HG03066 (cell line): Measurements from ENCODE around the gene SH3YL1.
"Not testable (repeated sequence)": the region's sequence is repeated elsewhere in the genome, so short reads cannot be mapped to it uniquely, and the experiment has no call there.

Experiments used
- ATAC-seq: cut with Tn5 transposase; IDR thresholded peaks from one replicate; pipeline ENCODE4 v1.9.1; 2021; ENCODE audit warnings: low read depth; ENCODE audit not compliant: unreplicated experiment

SH3YL1 gene

GRCh38 chr2:191311-192190 lies 72.3 kb downstream of the SH3YL1 start:
- no peak for ATAC-seq

DNA sequence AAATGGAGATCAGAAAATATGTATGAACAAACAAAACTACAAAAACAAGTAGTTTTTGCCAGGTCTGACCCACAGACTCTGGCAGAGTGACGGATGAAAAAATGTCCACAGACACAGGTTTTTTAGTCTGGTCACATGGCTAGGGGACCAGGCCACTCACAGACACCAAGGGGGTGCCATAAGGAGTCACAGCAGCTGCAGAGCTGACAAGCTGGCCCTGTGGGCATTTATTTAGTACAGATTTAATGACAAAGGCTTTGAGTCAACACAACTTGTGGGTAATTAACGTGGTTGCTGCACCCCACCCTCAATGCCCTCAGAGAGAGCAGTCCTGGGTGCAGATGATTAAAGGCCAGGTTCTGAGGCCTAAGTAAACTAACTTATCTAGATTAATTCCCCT lies 76.0 kb downstream of the SH3YL1 start:
- no peak for ATAC-seq

GRCh38 chr2:185221-185620 lies 78.6 kb downstream of the SH3YL1 start:
- no peak for ATAC-seq

DNA sequence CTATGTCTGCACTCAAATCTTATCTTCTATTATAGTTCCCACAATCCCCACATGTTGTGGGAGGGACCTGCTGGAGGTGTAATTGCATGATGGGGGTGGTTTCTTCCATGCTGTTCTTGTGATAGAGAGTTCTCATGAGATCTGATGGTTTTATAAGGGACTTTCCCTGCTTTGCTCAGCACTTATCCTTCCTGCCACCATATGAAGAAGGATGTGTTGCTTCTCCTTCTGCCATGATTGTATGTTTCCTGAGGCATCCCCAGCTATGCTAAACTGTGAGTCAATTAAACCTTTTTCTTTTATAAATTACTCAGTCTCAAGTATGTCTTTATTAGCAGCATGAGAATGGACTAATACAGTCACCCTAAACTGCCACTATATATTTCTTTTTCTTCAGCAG lies 79.1 kb downstream of the SH3YL1 start:
- ATAC-seq, result no peak

DNA sequence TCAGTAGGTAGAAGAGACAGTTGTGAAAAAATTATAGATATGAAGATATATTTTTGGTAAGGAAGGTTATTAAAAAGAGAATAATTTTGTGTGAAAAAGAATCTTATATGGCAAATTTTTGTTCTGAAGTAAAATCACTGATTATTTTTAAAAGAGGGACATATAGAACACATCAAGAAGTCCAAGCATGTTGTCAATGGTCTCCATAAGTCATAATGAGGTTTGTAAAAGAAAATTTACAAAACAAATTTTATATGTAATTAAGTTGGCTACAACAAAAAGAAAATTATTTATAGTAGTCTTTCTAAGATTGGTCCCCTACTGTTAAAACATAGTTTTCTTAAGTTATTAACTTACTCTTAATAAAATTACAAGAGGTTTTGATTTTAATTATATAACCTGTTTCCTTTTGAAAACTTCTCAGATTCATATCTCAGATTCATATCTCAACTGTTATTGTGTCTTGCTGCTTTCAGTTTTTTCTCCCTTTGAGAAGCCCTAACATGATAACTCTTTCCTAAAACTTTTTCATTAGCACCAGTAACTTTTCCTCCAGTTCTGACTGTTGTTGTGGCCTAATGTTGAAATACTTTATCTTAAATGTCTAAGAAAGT lies 81.2 kb downstream of the SH3YL1 start:
- no peak for ATAC-seq

- ATAC-seq, result no peak
Measured at GRCh38 chr2:180311-180710, 83.5 kb downstream of the SH3YL1 start.

DNA sequence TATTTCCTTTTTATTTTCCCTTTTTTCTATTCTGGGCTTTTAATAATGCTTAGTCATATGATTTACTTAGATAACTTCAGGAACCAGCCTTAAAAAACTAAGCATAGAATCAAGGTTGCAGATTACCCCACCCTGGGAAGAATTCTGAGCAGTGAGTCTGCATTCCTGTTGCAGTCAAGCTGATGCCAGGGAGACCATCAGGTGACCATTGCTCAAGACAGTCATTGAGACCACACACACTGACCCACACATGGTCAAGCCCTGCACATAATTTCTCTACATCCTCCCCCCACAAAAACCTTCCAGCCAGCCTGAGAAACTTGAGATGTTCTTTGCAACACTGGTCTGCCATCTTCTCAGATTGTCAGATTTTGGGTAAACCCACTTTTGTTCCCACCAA lies 83.9 kb downstream of the SH3YL1 start:
- no peak for ATAC-seq

- ATAC-seq, result no peak
Measured at GRCh38 chr2:177733-178132, 86.1 kb downstream of the SH3YL1 start.

DNA sequence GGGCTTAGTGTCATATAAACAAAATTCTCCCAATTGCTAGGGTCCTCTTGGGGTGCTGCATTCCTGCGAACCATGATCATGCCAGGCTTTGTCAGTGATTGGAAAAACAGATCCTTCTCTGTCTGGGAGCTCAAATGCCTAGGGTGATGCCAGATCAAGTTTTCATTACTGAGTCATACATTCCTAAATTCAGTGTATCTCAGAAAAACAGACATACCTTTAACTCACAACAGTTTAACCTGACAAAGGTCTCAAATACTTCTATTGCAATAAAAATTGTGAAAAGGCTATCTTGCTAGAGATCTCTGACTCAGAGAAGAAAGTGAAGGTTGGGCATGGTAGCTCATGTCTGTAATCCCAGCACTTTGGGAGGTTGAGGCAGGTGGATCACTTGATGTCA lies 86.9 kb downstream of the SH3YL1 start:
- ATAC-seq, result no peak

DNA sequence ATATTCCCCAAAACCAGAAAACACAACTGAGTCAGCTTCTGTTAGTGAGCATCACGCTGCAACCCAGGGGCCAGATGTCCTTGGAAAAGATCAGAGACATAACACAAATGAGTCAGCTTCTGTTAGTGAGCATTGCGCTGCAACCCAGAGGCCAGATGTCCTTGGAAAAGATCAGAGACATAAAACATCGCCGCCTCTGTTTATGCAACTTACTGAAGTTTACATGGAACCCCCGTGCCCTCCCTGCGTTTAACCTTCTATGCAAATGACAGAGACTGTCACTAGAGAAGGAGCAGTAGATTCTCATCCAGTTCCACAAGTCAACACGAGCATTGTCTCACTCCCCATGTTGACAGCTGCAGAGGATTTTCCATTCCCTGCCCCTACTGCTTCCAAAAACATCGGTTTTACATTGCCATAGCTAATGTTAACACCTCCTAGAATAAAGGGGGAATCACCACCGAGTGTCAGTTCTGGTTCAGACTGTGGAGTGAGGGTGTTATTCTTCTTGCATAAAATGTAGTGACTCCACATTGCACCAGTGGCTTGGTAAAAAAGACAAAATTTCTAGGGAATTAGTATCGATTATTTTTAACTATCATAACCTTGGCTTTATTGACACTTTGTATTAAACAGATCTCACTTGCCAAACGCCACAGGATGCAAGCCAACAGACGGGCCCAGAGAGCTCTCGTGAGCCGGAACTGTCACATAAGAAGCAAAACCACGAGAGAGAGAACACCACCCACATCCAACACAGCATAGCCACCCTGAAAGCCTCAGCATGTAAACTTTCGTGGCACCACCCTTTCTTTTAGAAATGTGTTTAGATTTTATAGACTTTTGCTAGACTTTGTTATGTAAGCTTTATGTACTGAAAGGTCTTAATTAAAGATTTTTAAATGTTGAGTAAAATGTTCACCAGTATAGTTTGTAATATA lies 87.7 kb downstream of the SH3YL1 start:
- ATAC-seq, result no peak

- ATAC-seq, result no peak
Measured at GRCh38 chr2:175161-175786, 88.6 kb downstream of the SH3YL1 start.

DNA sequence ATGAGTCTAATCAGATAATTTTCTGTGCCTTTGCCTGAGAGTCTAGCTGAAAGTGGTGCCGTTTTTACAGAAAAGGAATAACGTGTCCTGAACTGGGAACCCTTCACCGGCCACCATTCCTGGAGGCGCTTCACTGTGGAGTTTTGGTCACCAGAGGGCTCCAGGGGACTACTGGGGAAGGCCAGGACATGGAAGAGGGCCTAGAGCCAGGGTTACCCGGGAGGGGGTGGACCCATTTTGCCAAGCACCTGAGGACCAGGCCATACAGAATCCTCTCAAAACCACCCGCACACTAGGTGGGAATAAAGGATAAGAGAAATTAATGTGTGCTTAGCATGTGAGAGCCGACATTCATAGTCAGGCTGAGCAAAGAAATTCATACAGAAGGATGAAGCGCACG lies 91.7 kb downstream of the SH3YL1 start:
- ATAC-seq, result not testable (repeated sequence)

GRCh38 chr2:169741-170140 lies 94.1 kb downstream of the SH3YL1 start:
- ATAC-seq, result no peak
